SU-DHL-6 (cell line): ENCODE measurements around the gene KRT37.

ENCODE experiments used
- H2AFZ ChIP-seq: fragments of 200-600 bp; sonication (generic); 2 replicates; pipeline ENCODE4 v1.6.1; 2014; ENCODE audit warnings: low read depth, mild to moderate bottlenecking, moderate library complexity, mixed read lengths, antibody characterized with exemption, low read length; ENCODE audit not compliant: severe bottlenecking
- H3F3A ChIP-seq: fragments of 200-600 bp; shearing (Covaris generic); 2 replicates; pipeline ENCODE4 v1.6.0; 2016; ENCODE audit warnings: antibody characterized with exemption, mild to moderate bottlenecking; ENCODE audit not compliant: insufficient read depth
- H3K27ac ChIP-seq: fragments of 200-600 bp; sonication (generic); 2 replicates; pipeline ENCODE4 v1.5.1; 2016; ENCODE audit warnings: low read depth, mild to moderate bottlenecking, low read length, moderate library complexity, mixed read lengths
- H3K27me3 ChIP-seq: fragments of 200-600 bp; sonication (generic), shearing (Covaris generic); 2 replicates; pipeline ENCODE4 v1.6.0; 2014; ENCODE audit warnings: mild to moderate bottlenecking, low read length
- H3K36me3 ChIP-seq: fragments of 200-600 bp; sonication (generic); 2 replicates; pipeline ENCODE4 v1.6.1; 2014; ENCODE audit warnings: mild to moderate bottlenecking, low read length, mixed read lengths
- H3K4me2 ChIP-seq: fragments of 300-600, 200-600 bp; shearing (Covaris generic), sonication (generic); 2 replicates; pipeline ENCODE4 v1.6.0; 2014; ENCODE audit warnings: low read length, low read depth, mild to moderate bottlenecking; ENCODE audit not compliant: poor library complexity, severe bottlenecking
- H3K4me3 ChIP-seq: fragments of 200-600 bp; sonication (generic); 2 replicates; pipeline ENCODE4 v1.5.1; 2014; ENCODE audit warnings: antibody characterized with exemption, low read length, mild to moderate bottlenecking, mixed read lengths; ENCODE audit not compliant: insufficient read depth, poor library complexity, severe bottlenecking
- H3K79me2 ChIP-seq: fragments of 200-600 bp; sonication (generic); 2 replicates; pipeline ENCODE4 v1.6.1; 2014; ENCODE audit warnings: mild to moderate bottlenecking, low read length, moderate library complexity; ENCODE audit not compliant: insufficient read depth
- H3K9ac ChIP-seq: fragments of 200-600 bp; sonication (generic); 2 replicates; pipeline ENCODE4 v1.7.0; 2014; ENCODE audit warnings: mild to moderate bottlenecking, low read length
- H3K9me2 ChIP-seq: fragments of 200-600 bp; sonication (generic); replicated peaks from 2 replicates; pipeline ENCODE4 v1.6.1; 2014; ENCODE audit warnings: low read length; ENCODE audit not compliant: insufficient read depth
- H3K9me3 ChIP-seq: fragments of 200-600 bp; sonication (generic); 2 replicates; pipeline ENCODE4 v1.6.1; 2014; ENCODE audit warnings: low read length, mixed read lengths; ENCODE audit not compliant: insufficient read depth
- H4K20me1 ChIP-seq: fragments of 200-600 bp; sonication (generic); 2 replicates; pipeline ENCODE4 v1.6.1; 2014; ENCODE audit warnings: low read depth, mild to moderate bottlenecking, antibody characterized with exemption, low read length, moderate library complexity, mixed read lengths
- CTCF ChIP-seq: fragments of 200-600 bp; sonication (generic); IDR thresholded peaks from one replicate; pipeline ENCODE4 v1.5.1; 2017; ENCODE audit warnings: antibody characterized with exemption, mild to moderate bottlenecking, low read length, moderate library complexity; ENCODE audit not compliant: insufficient read depth, poor library complexity, severe bottlenecking
- EZH2phosphoT487 ChIP-seq: fragments of 200-600 bp; sonication (generic), shearing (Covaris generic); conservative IDR thresholded peaks from 2 replicates; pipeline ENCODE4 v1.6.1; 2018; ENCODE audit warnings: mild to moderate bottlenecking, antibody characterized with exemption, low read length, moderate library complexity, mixed read lengths

The KRT37 gene

GRCh38 chr17:41442739-41443138 lies 18.4 kb upstream of the KRT37 start:
- TF ChIP-seq EZH2phosphoT487 (no peak), CTCF (no peak)
- Histone ChIP-seq H3K27me3 (no peaks in the 10 kb centered on the region), H3F3A (no peaks in the 10 kb centered on the region), H3K9ac (no peak overlapping the region), H3K4me2 (no peak overlapping the region), H3K27ac (no peak overlapping the region), H2AFZ (no peak overlapping the region), H4K20me1 (no peaks in the 10 kb centered on the region), H3K9me2 (no peaks in the 10 kb centered on the region), H3K36me3 (no peaks in the 10 kb centered on the region), H3K79me2 (no peaks in the 10 kb centered on the region), H3K4me3 (no peak overlapping the region), H3K9me3 (no peaks in the 10 kb centered on the region)

GRCh38 chr17:41440531-41441033 lies 16.2 kb upstream of the KRT37 start, which contains the start of gene KRT38:
Gene KRT38 (minus strand): TSS chr17:41440983. CDS start chr17:41440921, 62 bp downstream.
- Histone ChIP-seq H3K9ac (no peak within 1 kb of the TSS), H3K36me3 (no peaks in the 10 kb centered on the region), H3K9me3 (no peaks in the 10 kb centered on the region), H4K20me1 (no peaks in the 10 kb centered on the region), H3F3A (no peaks in the 10 kb centered on the region), H2AFZ (no peak within 1 kb of the TSS), H3K4me2 (no peak within 1 kb of the TSS), H3K27ac (no peak within 1 kb of the TSS), H3K27me3 (no peaks in the 10 kb centered on the region), H3K4me3 (no peak within 1 kb of the TSS), H3K9me2 (no peaks in the 10 kb centered on the region), H3K79me2 (no peaks in the 10 kb centered on the region)
- no peak for TF ChIP-seq EZH2phosphoT487
- no peak for TF ChIP-seq CTCF

GRCh38 chr17:41439375-41439774 lies 15.0 kb upstream of the KRT37 start:
- Histone ChIP-seq H3K27ac (no peak overlapping the region), H3K4me3 (no peak overlapping the region), H3K36me3 (no peaks in the 10 kb centered on the region), H3K27me3 (no peaks in the 10 kb centered on the region), H3K9me2 (no peaks in the 10 kb centered on the region), H3K4me2 (no peak overlapping the region), H3F3A (no peaks in the 10 kb centered on the region), H3K79me2 (no peaks in the 10 kb centered on the region), H2AFZ (no peak overlapping the region), H4K20me1 (no peaks in the 10 kb centered on the region), H3K9ac (no peak overlapping the region), H3K9me3 (no peaks in the 10 kb centered on the region)
- TF ChIP-seq EZH2phosphoT487 (no peak), CTCF (no peak)
